A549 (cell line): ENCODE results near the gene NUDT14. TPM values are rescaled to one million over a fixed set of nuclear protein-coding genes. Genes with fewer than 3 reads are reported as not detected.

Source experiments
- ATAC-seq, 2 experiments: fragments of 200-7000 bp in 1 of 2; fragments of >200 bp in 1 of 2; cut with Nextera tagmentation in 1 of 2; cut with Tn5 transposase in 1 of 2; 3 replicates each; pipeline versions ENCODE4 v1.8.0 to v1.9.1; 2018 to 2020; ENCODE audit warnings: mild to moderate bottlenecking in 1 of 2, moderate library complexity in 1 of 2
- CTCF ChIA-PET: fragments of 300-600 bp; sonication (Branson Sonifier 250); formaldehyde crosslinking; extraction: SDS; loops from one replicate; lab custom pipeline; 2021; ENCODE audit warnings: antibody characterized with exemption, inconsistent platforms; lab: Yijun Ruan, JAX
- POLR2A ChIA-PET: fragments of 350-600 bp; formaldehyde crosslinking; extraction: SDS; loops from one replicate; lab custom pipeline; 2021; ENCODE audit warnings: antibody characterized with exemption, inconsistent platforms; lab: Yijun Ruan, JAX
- DNase-seq, 2 experiments: peaks; one replicate each; pipeline versions ENCODE4 v3.0.0 to v3.0.0-alpha.2; 2011 to 2016; ENCODE audit warnings: low read depth in 1 of 2, low spot score in 1 of 2
- FAIRE-seq: peaks from 2 replicates; lab custom pipeline; 2011; peaks lifted over from hg19 to GRCh38; lab: Jason Lieb, UNC
- H3K27ac ChIP-seq, 2 experiments: fragments of >200 bp; sonication (Bioruptor Twin); formaldehyde crosslinking; 3 replicates each; pipeline ENCODE4 v1.5.1; 2016 to 2017
- H3K4me1 ChIP-seq: fragments of >200 bp; sonication (Bioruptor Twin); formaldehyde crosslinking; 3 replicates; pipeline ENCODE4 v1.6.1; 2016
- H3K4me2 ChIP-seq: fragments of >200 bp; sonication (Bioruptor Twin); formaldehyde crosslinking; 3 replicates; pipeline ENCODE4 v1.6.1; 2016
- H3K4me3 ChIP-seq: fragments of >200 bp; sonication (Bioruptor Twin); formaldehyde crosslinking; 3 replicates; pipeline ENCODE4 v1.5.1; 2016
- H3K9me3 ChIP-seq: fragments of >200 bp; sonication (Bioruptor Twin); formaldehyde crosslinking; 3 replicates; pipeline ENCODE4 v1.6.1; 2016
- CBX2 ChIP-seq: fragments of 200-600 bp; sonication (generic); IDR thresholded peaks from 2 replicates; pipeline ENCODE4 v1.6.1; 2016; ENCODE audit warnings: low read depth, mild to moderate bottlenecking, borderline replicate concordance
- CHD2 ChIP-seq: fragments of 150-350 bp; IDR thresholded peaks from 2 replicates; pipeline ENCODE4 v1.6.1; 2014; ENCODE audit warnings: low read length; ENCODE audit not compliant: partially characterized antibody
- CTCF ChIP-seq: fragments of >200 bp; sonication (Bioruptor Twin); formaldehyde crosslinking; IDR thresholded peaks from 3 replicates; pipeline ENCODE4 v1.5.1; 2016
- E2F6 ChIP-seq: IDR thresholded peaks from 2 replicates; pipeline ENCODE4 v1.6.1; 2012; ENCODE audit warnings: low read depth, borderline replicate concordance
- EP300 ChIP-seq, 2 experiments: fragments of >200 bp; sonication (Bioruptor Twin); formaldehyde crosslinking; IDR thresholded peaks; 2 replicates in 1 of 2; 3 replicates in 1 of 2; pipeline ENCODE4 v1.6.1; 2016 to 2017
- ESRRA ChIP-seq: fragments of 150-350 bp; IDR thresholded peaks from 2 replicates; pipeline ENCODE4 v1.6.1; 2014; ENCODE audit warnings: mild to moderate bottlenecking, low read length, borderline replicate concordance
- HES2 ChIP-seq: fragments of >200 bp; sonication (Bioruptor Twin); formaldehyde crosslinking; IDR thresholded peaks from 2 replicates; pipeline ENCODE4 v1.6.1; 2016
- HEYL ChIP-seq: fragments of 250-450 bp; sonication (Bioruptor Pico); IDR thresholded peaks from 2 replicates; pipeline ENCODE4 v1.8.0; 2021; ENCODE audit warnings: mild to moderate bottlenecking, moderate library complexity
- KDM5A ChIP-seq: fragments of 200-600 bp; sonication (generic); IDR thresholded peaks from 2 replicates; pipeline ENCODE4 v1.6.1; 2016; ENCODE audit warnings: antibody characterized with exemption, mild to moderate bottlenecking
- MAFK ChIP-seq: fragments of 450-650 bp; IDR thresholded peaks from 2 replicates; pipeline ENCODE4 v1.6.1; 2014; ENCODE audit not compliant: partially characterized antibody
- MAZ ChIP-seq: fragments of 150-350 bp; IDR thresholded peaks from 2 replicates; pipeline ENCODE4 v1.6.1; 2014; ENCODE audit warnings: antibody characterized with exemption, low read depth, low read length, borderline replicate concordance
- MYC ChIP-seq: IDR thresholded peaks from 2 replicates; pipeline ENCODE4 v1.6.1; 2012; ENCODE audit warnings: mild to moderate bottlenecking, inconsistent platforms, low read length, improper control_type of control experiment, borderline replicate concordance
- NR3C1 ChIP-seq: fragments of >200 bp; sonication (Bioruptor Twin); formaldehyde crosslinking; IDR thresholded peaks from 3 replicates; pipeline ENCODE4 v1.6.1; 2017
- POLR2A ChIP-seq: IDR thresholded peaks from 2 replicates; pipeline ENCODE4 v1.6.1; 2012; ENCODE audit warnings: mild to moderate bottlenecking, low read length
- POLR2AphosphoS2 ChIP-seq: conservative IDR thresholded peaks from 2 replicates; pipeline ENCODE4 v1.6.1; 2012; ENCODE audit warnings: low read length, improper control_type of control experiment, inconsistent platforms
- ZFP36 ChIP-seq: fragments of 450-650 bp; IDR thresholded peaks from 2 replicates; pipeline ENCODE4 v1.6.1; 2014; ENCODE audit warnings: borderline replicate concordance; ENCODE audit not compliant: partially characterized antibody
- WGBS: methylation state at CpG from one replicate; pipeline ENCODE4 v1.1.6; 2017; ENCODE audit errors: missing lambda C conversion rate; 5-methylcytosine and 5-hydroxymethylcytosine counted together
- polyA plus RNA-seq, 4 experiments: library from polyadenylated mRNA; depleted of rRNA in 3 of 4; stranded (reverse); fragments of >200 nt; fragmentation: RNase III in 1 of 4; extraction: RNeasy Plus Mini Kit Qiagen cat#74134 plus additional on column Dnase treatment in 1 of 4; gene quantifications; 2 replicates in 3 of 4; 3 replicates in 1 of 4; pipeline ENCODE4 v1.2.3, GENCODE V29; 2011 to 2017
- TF ChIP-seq, protein P1 (sequence below): fragments of 250-450 bp; sonication (Bioruptor Pico); IDR thresholded peaks from 2 replicates; pipeline ENCODE4 v1.5.0; 2020; ENCODE audit warnings: low read depth, mild to moderate bottlenecking, moderate library complexity
- TF ChIP-seq, protein P2 (sequence below): fragments of >200 bp; sonication (Bioruptor Twin); formaldehyde crosslinking; IDR thresholded peaks from 3 replicates; pipeline ENCODE4 v1.6.1; 2016
- TF ChIP-seq, protein P3 (sequence below): fragments of 200-600 bp; sonication (generic); IDR thresholded peaks from 2 replicates; pipeline ENCODE4 v1.6.1; 2016; ENCODE audit warnings: antibody characterized with exemption, mild to moderate bottlenecking, moderate library complexity

The NUDT14 gene
- polyA plus RNA-seq, 2 of the 4 experiments (the other 2 are of a cell fraction) = 12.6 to 30.7 TPM

GRCh38 chr14:105137481-105138020 is 43.6 kb downstream of the NUDT14 start (continued):
- TF ChIP-seq, protein P1, sequence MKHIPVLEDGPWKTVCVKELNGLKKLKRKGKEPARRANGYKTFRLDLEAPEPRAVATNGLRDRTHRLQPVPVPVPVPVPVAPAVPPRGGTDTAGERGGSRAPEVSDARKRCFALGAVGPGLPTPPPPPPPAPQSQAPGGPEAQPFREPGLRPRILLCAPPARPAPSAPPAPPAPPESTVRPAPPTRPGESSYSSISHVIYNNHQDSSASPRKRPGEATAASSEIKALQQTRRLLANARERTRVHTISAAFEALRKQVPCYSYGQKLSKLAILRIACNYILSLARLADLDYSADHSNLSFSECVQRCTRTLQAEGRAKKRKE (CRISPR knock-in tag) = no peak

GRCh38 chr14:105136401-105137322 is 44.5 kb downstream of the NUDT14 start:
- CTCF ChIA-PET = interaction anchor here (0.6 to 1.3 kb wide), 3 partner anchors 10 to 497 kb away, joined by 3 to 5 read pairs (median 3); no protein-coding TSS in a partner anchor
- no peak; a peak in 1 of 6 replicates for ATAC-seq
- POLR2A ChIA-PET = no interaction called here

More at GRCh38 chr14:105136401-105137322, 44.5 kb downstream of the NUDT14 start:
- FAIRE-seq = no peak
- Histone ChIP-seq H3K4me1 (no peaks in the 10 kb centered on the region), H3K4me2 (no peak overlapping the region), H3K9me3 (peaks cover 21% of the 10 kb centered on the region), H3K4me3 (no peak overlapping the region), H3K27ac (no peak overlapping the region)
- 90% methylated on average over 43 of the region's 50 CpGs for WGBS
- no peak for DNase-seq
- TF ChIP-seq, protein P2, sequence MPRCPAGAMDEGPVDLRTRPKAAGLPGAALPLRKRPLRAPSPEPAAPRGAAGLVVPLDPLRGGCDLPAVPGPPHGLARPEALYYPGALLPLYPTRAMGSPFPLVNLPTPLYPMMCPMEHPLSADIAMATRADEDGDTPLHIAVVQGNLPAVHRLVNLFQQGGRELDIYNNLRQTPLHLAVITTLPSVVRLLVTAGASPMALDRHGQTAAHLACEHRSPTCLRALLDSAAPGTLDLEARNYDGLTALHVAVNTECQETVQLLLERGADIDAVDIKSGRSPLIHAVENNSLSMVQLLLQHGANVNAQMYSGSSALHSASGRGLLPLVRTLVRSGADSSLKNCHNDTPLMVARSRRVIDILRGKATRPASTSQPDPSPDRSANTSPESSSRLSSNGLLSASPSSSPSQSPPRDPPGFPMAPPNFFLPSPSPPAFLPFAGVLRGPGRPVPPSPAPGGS = no peak
- TF ChIP-seq ESRRA = no peak
- TF ChIP-seq MYC = no peak
- no peak for TF ChIP-seq MAFK
- no peak for TF ChIP-seq CBX2
- TF ChIP-seq, protein P1 (CRISPR knock-in tag) = no peak
- TF ChIP-seq POLR2AphosphoS2 = no peak
- no peak for TF ChIP-seq EP300 (IDR thresholded peaks at IDR 0.05)
- TF ChIP-seq HEYL (CRISPR knock-in tag) = no peak
- no peak for TF ChIP-seq KDM5A
- TF ChIP-seq HES2 = no peak
- no peak for TF ChIP-seq MAZ
- TF ChIP-seq CTCF = no peak
- no peak for TF ChIP-seq E2F6
- TF ChIP-seq ZFP36 = no peak
- TF ChIP-seq NR3C1 = no peak
- TF ChIP-seq, protein P3, sequence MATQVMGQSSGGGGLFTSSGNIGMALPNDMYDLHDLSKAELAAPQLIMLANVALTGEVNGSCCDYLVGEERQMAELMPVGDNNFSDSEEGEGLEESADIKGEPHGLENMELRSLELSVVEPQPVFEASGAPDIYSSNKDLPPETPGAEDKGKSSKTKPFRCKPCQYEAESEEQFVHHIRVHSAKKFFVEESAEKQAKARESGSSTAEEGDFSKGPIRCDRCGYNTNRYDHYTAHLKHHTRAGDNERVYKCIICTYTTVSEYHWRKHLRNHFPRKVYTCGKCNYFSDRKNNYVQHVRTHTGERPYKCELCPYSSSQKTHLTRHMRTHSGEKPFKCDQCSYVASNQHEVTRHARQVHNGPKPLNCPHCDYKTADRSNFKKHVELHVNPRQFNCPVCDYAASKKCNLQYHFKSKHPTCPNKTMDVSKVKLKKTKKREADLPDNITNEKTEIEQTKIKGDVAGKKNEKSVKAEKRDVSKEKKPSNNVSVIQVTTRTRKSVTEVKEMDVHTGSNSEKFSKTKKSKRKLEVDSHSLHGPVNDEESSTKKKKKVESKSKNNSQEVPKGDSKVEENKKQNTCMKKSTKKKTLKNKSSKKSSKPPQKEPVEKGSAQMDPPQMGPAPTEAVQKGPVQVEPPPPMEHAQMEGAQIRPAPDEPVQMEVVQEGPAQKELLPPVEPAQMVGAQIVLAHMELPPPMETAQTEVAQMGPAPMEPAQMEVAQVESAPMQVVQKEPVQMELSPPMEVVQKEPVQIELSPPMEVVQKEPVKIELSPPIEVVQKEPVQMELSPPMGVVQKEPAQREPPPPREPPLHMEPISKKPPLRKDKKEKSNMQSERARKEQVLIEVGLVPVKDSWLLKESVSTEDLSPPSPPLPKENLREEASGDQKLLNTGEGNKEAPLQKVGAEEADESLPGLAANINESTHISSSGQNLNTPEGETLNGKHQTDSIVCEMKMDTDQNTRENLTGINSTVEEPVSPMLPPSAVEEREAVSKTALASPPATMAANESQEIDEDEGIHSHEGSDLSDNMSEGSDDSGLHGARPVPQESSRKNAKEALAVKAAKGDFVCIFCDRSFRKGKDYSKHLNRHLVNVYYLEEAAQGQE = no peak
- TF ChIP-seq CHD2 = no peak
- no peak for TF ChIP-seq POLR2A
